ENCODE measurements around the gene RPL35. TPM values are rescaled to one million over a fixed set of nuclear protein-coding genes. Genes with fewer than 3 reads are reported as not detected.

RPL35 gene
- total RNA-seq, 1 donor from 2014 or later = 1,069 TPM

- Mint-ChIP-seq H3K27ac (ENCODE audit: unreplicated experiment) (peak overlapping the region; percentile 58), H3K9me3 (ENCODE audit: unreplicated experiment) (no peaks in the 10 kb centered on the region), H3K36me3 (ENCODE audit: low read depth, unreplicated experiment) (peaks cover 21% of the 10 kb centered on the region), H3K27me3 (ENCODE audit: unreplicated experiment) (peaks cover 2% of the 10 kb centered on the region), H3K4me1 (ENCODE audit: unreplicated experiment) (peaks cover 40% of the 10 kb centered on the region), H3K4me3 (ENCODE audit: unreplicated experiment) (peak overlapping the region; percentile 98)
- no peak for TF ChIP-seq CTCF (IDR thresholded peaks at IDR 0.05; ENCODE audit: unreplicated experiment)
- DNase-seq (ENCODE audit: low spot score) = no peak
These were observed 9.4 kb upstream of the RPL35 start for GRCh38 chr9:124871156-124871561.

- no peak for DNase-seq (ENCODE audit: low spot score)
- peaks cover 2% of the 10 kb centered on the region for H3K27me3 Mint-ChIP-seq (ENCODE audit: unreplicated experiment)
- peaks cover 21% of the 10 kb centered on the region for H3K36me3 Mint-ChIP-seq (ENCODE audit: low read depth, unreplicated experiment)
- TF ChIP-seq CTCF (IDR thresholded peaks at IDR 0.05; ENCODE audit: unreplicated experiment) = no peak
- peak overlapping the region; percentile 67 for H3K27ac Mint-ChIP-seq (ENCODE audit: unreplicated experiment)
- peak overlapping the region; percentile 98 for H3K4me3 Mint-ChIP-seq (ENCODE audit: unreplicated experiment)
- no peaks in the 10 kb centered on the region for H3K9me3 Mint-ChIP-seq (ENCODE audit: unreplicated experiment)
- peaks cover 40% of the 10 kb centered on the region for H3K4me1 Mint-ChIP-seq (ENCODE audit: unreplicated experiment)
These were observed 9.0 kb upstream of the RPL35 start for GRCh38 chr9:124870723-124871122.

DNA sequence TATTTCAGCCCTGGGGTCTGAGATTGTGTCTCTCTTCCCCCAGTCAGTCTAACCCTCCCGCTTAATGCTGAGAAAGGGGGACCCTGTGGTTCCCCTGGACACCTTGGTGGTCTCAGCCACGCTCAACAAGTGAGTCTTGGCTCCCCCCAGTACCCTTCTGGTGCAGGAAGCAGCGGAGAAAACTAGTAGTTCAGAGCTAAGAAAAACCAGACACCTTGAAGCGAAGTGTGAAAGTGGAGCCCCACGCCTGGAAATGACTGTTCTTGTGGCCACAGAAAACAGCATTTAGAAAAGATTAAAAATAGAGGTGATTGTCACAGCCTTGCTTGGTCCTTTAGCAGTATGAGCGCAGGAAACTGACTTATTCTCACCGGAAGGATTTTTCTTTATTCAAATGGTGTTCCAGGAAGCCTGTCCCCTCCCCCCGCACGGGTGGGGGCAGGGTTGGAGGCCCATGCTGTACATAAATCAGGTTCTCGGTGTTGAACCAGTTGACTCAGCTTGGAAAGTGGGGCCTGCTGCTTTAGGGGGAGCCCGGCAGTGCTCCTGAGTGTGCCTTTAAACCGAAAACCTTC, 8.3 kb upstream of the RPL35 start:
- no peaks in the 10 kb centered on the region for H3K9me3 Mint-ChIP-seq (ENCODE audit: unreplicated experiment)
- peaks cover 16% of the 10 kb centered on the region for H3K36me3 Mint-ChIP-seq (ENCODE audit: low read depth, unreplicated experiment)
- peaks cover 38% of the 10 kb centered on the region for H3K4me1 Mint-ChIP-seq (ENCODE audit: unreplicated experiment)
- DNase-seq (ENCODE audit: low spot score) = peak; percentile 36
- H3K27ac Mint-ChIP-seq (ENCODE audit: unreplicated experiment) = peak overlapping the region; percentile 97
- no peak for TF ChIP-seq CTCF (IDR thresholded peaks at IDR 0.05; ENCODE audit: unreplicated experiment)
- H3K4me3 Mint-ChIP-seq (ENCODE audit: unreplicated experiment) = peak overlapping the region; percentile 98
- H3K27me3 Mint-ChIP-seq (ENCODE audit: unreplicated experiment) = peaks cover 2% of the 10 kb centered on the region

GRCh38 chr9:124869466-124869985, 7.8 kb upstream of the RPL35 start:
- H3K36me3 Mint-ChIP-seq (ENCODE audit: low read depth, unreplicated experiment) = peaks cover 10% of the 10 kb centered on the region
- peaks cover 2% of the 10 kb centered on the region for H3K27me3 Mint-ChIP-seq (ENCODE audit: unreplicated experiment)
- H3K9me3 Mint-ChIP-seq (ENCODE audit: unreplicated experiment) = no peaks in the 10 kb centered on the region
- peak overlapping the region; percentile 97 for H3K27ac Mint-ChIP-seq (ENCODE audit: unreplicated experiment)
- peak overlapping the region; percentile 98 for H3K4me3 Mint-ChIP-seq (ENCODE audit: unreplicated experiment)
- H3K4me1 Mint-ChIP-seq (ENCODE audit: unreplicated experiment) = peaks cover 34% of the 10 kb centered on the region
- TF ChIP-seq CTCF (IDR thresholded peaks at IDR 0.05; ENCODE audit: unreplicated experiment) = no peak
- peak; percentile 43 for DNase-seq (ENCODE audit: low spot score)

Measured in endothelial cell (in vitro differentiated cells).